ENCODE data around the gene TNFRSF4. TPM values are rescaled to one million over a fixed set of nuclear protein-coding genes. Genes with fewer than 3 reads are reported as not detected.

Gene TNFRSF4
- total RNA-seq, 1 donor from 2014 or later = not detected

DNA sequence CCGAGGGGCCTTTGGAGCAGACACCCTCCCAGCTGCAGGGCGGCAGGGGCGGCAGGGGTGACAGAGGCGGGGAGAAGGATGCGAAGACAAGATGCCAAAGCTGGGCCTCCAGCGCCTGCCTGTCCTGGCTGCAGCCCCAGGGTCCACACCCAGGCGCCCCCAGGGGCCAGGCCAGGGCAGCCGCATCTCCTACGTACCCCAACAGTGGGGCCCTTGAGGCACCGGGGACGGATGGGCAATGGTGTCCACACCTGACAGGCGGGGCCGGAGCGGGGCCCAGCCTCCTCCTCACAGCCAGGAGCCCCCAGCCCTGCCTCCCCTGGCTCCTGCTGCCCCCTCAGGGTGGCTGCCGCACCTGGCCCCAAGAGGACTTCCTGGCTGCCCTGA is 25.3 kb upstream of the TNFRSF4 start:
- H3K4me3 ChIP-seq = no peak overlapping the region
- intact Hi-C loops (cut with DNase I) = loop anchor here (10.0 kb wide), 1 partner anchor 114 kb away; no protein-coding TSS in a partner anchor
- TF ChIP-seq POLR2A (IDR thresholded peaks at IDR 0.05) (no peak), POLR2AphosphoS5 (IDR thresholded peaks at IDR 0.05; ENCODE audit: insufficient read depth in 1 of 2, low read depth in 1 of 2) (no peak)
- TF ChIP-seq, protein P1, sequence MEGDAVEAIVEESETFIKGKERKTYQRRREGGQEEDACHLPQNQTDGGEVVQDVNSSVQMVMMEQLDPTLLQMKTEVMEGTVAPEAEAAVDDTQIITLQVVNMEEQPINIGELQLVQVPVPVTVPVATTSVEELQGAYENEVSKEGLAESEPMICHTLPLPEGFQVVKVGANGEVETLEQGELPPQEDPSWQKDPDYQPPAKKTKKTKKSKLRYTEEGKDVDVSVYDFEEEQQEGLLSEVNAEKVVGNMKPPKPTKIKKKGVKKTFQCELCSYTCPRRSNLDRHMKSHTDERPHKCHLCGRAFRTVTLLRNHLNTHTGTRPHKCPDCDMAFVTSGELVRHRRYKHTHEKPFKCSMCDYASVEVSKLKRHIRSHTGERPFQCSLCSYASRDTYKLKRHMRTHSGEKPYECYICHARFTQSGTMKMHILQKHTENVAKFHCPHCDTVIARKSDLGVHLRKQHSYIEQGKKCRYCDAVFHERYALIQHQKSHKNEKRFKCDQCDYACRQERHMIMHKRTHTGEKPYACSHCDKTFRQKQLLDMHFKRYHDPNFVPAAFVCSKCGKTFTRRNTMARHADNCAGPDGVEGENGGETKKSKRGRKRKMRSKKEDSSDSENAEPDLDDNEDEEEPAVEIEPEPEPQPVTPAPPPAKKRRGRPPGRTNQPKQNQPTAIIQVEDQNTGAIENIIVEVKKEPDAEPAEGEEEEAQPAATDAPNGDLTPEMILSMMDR (IDR thresholded peaks at IDR 0.05) = no peak

DNA sequence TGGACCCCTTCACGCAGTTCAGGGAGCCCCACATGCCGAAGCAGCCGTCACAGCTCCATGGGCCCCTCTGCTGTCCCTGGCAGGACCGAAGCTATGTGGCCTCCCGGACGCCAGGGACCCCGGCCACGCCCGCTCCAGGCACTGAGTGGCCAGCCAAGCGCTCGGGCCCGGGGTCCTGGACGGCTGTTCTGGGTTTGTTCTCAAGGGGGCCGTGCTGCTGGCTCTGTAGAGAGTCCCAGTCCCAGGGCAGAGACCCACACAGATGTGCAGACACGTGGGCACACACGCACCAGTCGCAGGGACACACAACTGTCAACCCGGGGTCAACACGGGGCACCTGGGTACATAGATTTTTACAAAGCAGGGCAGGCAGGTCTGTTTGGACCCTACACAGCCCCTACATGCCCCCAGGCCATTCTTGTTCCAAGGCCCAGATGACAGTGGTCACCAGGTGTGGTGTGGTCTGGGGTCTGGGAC is 24.8 kb upstream of the TNFRSF4 start:
- TF ChIP-seq, protein P1 (IDR thresholded peaks at IDR 0.05) = no peak
- TF ChIP-seq POLR2A (IDR thresholded peaks at IDR 0.05) = no peak
- DNase-seq (ENCODE audit: extremely low spot score in 2 of 2) = no peak
- intact Hi-C loops (cut with DNase I) = loop anchor here (10.0 kb wide), 1 partner anchor 114 kb away; no protein-coding TSS in a partner anchor
- Histone ChIP-seq H3K27me3 (peaks cover 7% of the 10 kb centered on the region), H3K4me1 (peaks cover 29% of the 10 kb centered on the region), H3K9me3 (no peaks in the 10 kb centered on the region), H3K36me3 (no peaks in the 10 kb centered on the region), H3K27ac (no peak overlapping the region), H3K4me3 (no peak overlapping the region)

More for the DNA sequence above, 25.3 kb upstream of the TNFRSF4 start:
- Histone ChIP-seq H3K27me3 (peaks cover 7% of the 10 kb centered on the region), H3K4me1 (peaks cover 29% of the 10 kb centered on the region), H3K36me3 (no peaks in the 10 kb centered on the region), H3K9me3 (no peaks in the 10 kb centered on the region), H3K27ac (no peak overlapping the region)
- DNase-seq (ENCODE audit: extremely low spot score in 2 of 2) = no peak

DNA sequence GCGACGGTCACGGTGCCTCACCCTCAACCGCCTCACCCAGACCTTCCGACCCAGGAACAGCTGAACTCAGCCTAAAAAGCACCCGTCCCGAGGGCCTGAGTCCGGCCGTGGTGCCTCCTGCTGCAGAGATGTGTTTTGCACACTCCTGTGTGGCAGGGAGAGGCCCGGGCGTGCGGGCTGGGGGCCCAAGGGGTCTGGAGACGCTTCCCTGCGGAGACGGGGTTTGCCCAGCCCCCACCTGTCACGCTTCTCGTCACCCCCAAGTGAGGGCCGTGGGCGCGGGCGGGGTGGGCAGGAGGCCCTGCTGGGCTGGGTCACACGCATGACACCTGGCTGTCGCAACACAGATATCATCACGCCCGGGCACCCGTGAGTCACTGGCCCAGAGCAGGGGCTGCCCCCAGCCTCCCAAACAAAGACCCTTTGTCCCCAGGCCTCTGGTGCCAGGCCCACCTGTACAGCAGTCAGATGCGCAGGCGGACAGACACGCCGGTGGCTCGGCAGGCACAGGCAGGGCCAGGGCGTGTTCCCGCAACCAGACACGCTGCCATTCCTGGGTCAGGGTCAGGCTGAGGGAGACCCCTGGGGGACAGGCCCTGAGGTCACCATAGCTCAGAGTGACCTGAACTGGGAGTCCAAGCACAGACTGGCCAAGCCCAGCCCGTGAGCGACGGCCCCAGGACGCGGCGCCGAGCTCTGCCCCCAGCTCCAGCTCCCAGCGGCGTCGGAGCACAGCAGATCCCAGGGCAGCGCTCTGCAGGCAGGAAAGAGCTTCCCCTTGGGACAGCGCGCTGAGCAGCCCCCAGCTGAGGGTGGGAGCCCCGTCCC is 24.1 kb upstream of the TNFRSF4 start:
- TF ChIP-seq POLR2AphosphoS5 (IDR thresholded peaks at IDR 0.05; ENCODE audit: insufficient read depth in 1 of 2, low read depth in 1 of 2) (no peak), POLR2A (IDR thresholded peaks at IDR 0.05) (no peak)
- TF ChIP-seq, protein P1 (IDR thresholded peaks at IDR 0.05) = no peak
- no peak overlapping the region for H3K4me3 ChIP-seq
- peaks cover 7% of the 10 kb centered on the region for H3K27me3 ChIP-seq
- no peak for DNase-seq (ENCODE audit: extremely low spot score in 2 of 2)
- peaks cover 34% of the 10 kb centered on the region for H3K4me1 ChIP-seq
- H3K27ac ChIP-seq = no peak overlapping the region
- no peaks in the 10 kb centered on the region for H3K36me3 ChIP-seq
- H3K9me3 ChIP-seq = no peaks in the 10 kb centered on the region
- intact Hi-C loops (cut with DNase I) = loop anchor here (10.0 kb wide), 1 partner anchor 113 kb away; no protein-coding TSS in a partner anchor

DNA sequence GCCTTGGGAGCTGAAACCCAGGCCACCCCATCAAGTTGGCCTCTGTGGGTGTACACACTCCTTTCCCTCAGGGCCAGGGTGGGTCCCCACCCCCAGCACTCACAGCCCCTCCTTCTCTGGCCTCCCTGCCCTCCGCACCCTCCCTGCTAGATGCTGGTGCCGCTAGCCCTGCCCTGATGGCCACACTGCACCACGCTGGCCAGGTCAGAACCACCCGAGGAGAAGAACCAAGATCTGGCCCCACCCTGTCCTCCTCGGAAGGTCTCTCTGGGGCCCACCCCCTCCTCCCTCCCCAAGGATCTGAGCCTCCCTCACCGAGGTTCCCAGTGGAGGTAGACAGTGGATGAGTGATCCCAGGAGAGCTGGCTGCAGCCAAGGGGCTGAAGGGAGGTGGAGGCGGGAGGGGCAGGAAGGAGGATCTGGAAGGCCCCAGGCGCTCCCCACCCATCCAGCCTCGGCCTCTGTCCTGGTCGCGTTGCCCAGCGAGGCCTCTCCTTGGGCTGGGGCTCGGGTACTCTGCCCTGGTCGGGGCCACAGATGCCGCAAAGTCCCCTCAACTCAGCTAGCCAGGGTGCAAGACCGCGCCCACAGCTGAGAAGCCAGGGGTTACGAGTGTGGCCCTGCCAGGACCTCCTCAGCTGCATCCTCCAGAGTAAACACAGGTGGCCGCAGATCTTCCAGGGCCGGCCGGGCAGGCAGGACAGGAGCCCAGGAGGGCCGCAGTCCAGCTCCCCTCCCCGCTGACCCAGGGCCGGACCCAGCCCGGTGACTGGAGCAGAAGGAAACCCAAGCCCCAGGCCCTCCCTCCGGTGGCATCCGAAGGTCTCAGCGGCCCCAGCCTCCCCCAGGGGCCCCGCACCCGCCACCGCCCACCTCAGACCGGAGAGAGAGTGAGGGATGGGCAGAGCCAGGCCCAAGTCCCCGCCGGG is 23.3 kb upstream of the TNFRSF4 start:
- intact Hi-C loops (cut with DNase I) = loop anchor here (10.0 kb wide), 1 partner anchor 112 kb away; no protein-coding TSS in a partner anchor
- Histone ChIP-seq H3K27ac (no peak overlapping the region), H3K4me1 (peaks cover 39% of the 10 kb centered on the region), H3K27me3 (peaks cover 7% of the 10 kb centered on the region), H3K36me3 (no peaks in the 10 kb centered on the region), H3K9me3 (no peaks in the 10 kb centered on the region), H3K4me3 (no peak overlapping the region)
- DNase-seq (ENCODE audit: extremely low spot score in 2 of 2) = no peak
- TF ChIP-seq, protein P1 (IDR thresholded peaks at IDR 0.05) = no peak
- no peak for TF ChIP-seq POLR2A (IDR thresholded peaks at IDR 0.05)
- no peak for TF ChIP-seq POLR2AphosphoS5 (IDR thresholded peaks at IDR 0.05; ENCODE audit: insufficient read depth in 1 of 2, low read depth in 1 of 2)
